ENCODE measurements around the gene AGA.

Gene AGA

DNA sequence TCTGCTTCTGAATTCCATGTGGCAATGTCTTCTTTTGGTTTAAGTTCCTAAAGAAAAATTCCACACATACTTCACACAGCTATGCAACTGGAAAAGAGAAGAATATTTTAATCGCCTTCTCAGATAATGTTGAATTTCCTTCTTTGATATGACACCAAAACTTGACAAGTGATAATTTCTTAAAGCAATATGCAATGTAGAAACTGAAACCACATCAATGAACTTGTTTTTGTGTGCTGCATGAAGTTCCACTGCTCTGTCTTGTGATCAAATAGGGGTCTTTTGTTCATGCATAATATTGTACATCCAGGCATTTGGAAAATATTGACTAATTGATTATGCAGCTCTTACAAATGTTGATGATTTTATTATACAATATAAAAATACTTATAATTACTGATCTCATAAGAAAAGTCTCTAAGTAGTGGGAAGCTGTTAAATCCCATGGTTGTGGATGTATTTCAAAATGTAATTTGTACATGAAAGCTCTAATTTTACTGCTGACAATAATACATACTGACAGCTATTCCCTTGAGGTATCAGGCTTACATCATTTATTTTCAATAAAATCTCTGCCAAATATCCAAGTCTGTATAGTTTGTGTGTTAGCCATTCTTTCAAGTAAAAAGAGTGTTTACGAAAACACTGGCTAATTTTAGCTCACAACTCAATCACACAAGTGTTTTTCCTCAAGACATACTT lies 56.5 kb downstream of the AGA start:
- no peak for DNase-seq

DNA sequence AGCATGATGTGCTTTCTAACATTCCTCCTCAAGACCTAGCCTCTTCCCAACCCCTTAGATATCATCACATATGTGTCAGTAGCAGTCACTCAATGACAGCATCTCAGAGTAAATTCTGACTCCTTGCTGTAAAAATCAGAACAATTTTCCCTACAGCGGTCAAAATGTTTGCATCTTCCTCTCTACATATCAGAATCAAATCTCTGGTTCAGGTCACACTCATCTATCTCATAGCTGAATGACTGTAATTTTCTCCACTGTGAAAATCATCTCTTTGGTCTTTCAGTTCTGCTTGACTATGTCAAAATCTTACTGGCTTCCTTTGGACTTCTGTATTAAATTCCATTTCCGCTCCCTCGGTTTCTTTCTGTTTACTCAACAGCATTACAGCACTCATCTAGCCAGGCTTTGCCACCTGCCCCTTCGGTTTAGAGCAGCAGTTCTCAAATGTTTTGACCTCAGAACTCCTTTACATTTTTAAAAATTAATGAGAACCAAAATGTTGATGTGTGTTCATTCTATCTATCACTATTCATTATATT lies 57.3 kb downstream of the AGA start:
- DNase-seq: no peak

- DNase-seq: no peak
These were observed 60.4 kb downstream of the AGA start for GRCh38 chr4:177381762-177382310.

All from right hindlimb (tissue), 1 donor.